ENCODE data around the gene UBXN1.
"Not testable (repeated sequence)": the region's sequence is repeated elsewhere in the genome, so short reads cannot be mapped to it uniquely, and the experiment has no call there.

UBXN1 gene

GRCh38 chr11:62677156-62677555 lies 1.7 kb downstream of the UBXN1 start:
- Histone ChIP-seq H3F3A (ENCODE audit: insufficient read depth) (peaks cover 26% of the 10 kb centered on the region), H3K4me2 (ENCODE audit: low read depth, low read length, poor library complexity, severe bottlenecking) (peak overlapping the region; percentile 64)

GRCh38 chr11:62676698-62677097 lies 2.2 kb downstream of the UBXN1 start:
- H3F3A ChIP-seq (ENCODE audit: insufficient read depth), result peaks cover 26% of the 10 kb centered on the region
- H3K27me3 ChIP-seq (ENCODE audit: low read length), result no peaks in the 10 kb centered on the region
- H3K9ac ChIP-seq (ENCODE audit: low read length), result no peak overlapping the region
- peaks cover 33% of the 10 kb centered on the region; the same call in 1 of the 2 replicates for H3K79me2 ChIP-seq (ENCODE audit: insufficient read depth, low read length)
- no peaks in the 10 kb centered on the region for H4K20me1 ChIP-seq (ENCODE audit: low read depth, low read length)
- no peaks in the 10 kb centered on the region for H3K36me3 ChIP-seq (ENCODE audit: low read length)
- no peaks in the 10 kb centered on the region for H3K9me3 ChIP-seq (ENCODE audit: insufficient read depth, low read length)
- H2AFZ ChIP-seq (ENCODE audit: low read depth, low read length, severe bottlenecking), result no peak overlapping the region
- H3K4me3 ChIP-seq (ENCODE audit: insufficient read depth, low read length, poor library complexity, severe bottlenecking), result no peak overlapping the region
- TF ChIP-seq CTCF (IDR thresholded peaks at IDR 0.05; ENCODE audit: insufficient read depth, low read length, poor library complexity, severe bottlenecking) (no peak), EZH2phosphoT487 (conservative IDR thresholded peaks at IDR 0.05; ENCODE audit: low read length) (no peak)
- no peak overlapping the region for H3K27ac ChIP-seq (ENCODE audit: low read depth, low read length)
- H3K9me2 ChIP-seq (replicated peaks; ENCODE audit: insufficient read depth, low read length), result no peaks in the 10 kb centered on the region
- no peak overlapping the region for H3K4me2 ChIP-seq (ENCODE audit: low read depth, low read length, poor library complexity, severe bottlenecking)

More at GRCh38 chr11:62677156-62677555, 1.7 kb downstream of the UBXN1 start:
- Histone ChIP-seq H3K36me3 (ENCODE audit: low read length) (no peaks in the 10 kb centered on the region), H3K79me2 (ENCODE audit: insufficient read depth, low read length) (peaks cover 32% of the 10 kb centered on the region; the same call in 1 of the 2 replicates), H3K9me2 (replicated peaks; ENCODE audit: insufficient read depth, low read length) (no peaks in the 10 kb centered on the region), H3K4me3 (ENCODE audit: insufficient read depth, low read length, poor library complexity, severe bottlenecking) (no peak overlapping the region), H3K9me3 (ENCODE audit: insufficient read depth, low read length) (no peaks in the 10 kb centered on the region), H3K27me3 (ENCODE audit: low read length) (no peaks in the 10 kb centered on the region), H3K27ac (ENCODE audit: low read depth, low read length) (no peak overlapping the region), H3K9ac (ENCODE audit: low read length) (no peak overlapping the region), H4K20me1 (ENCODE audit: low read depth, low read length) (no peaks in the 10 kb centered on the region), H2AFZ (ENCODE audit: low read depth, low read length, severe bottlenecking) (no peak overlapping the region)
- TF ChIP-seq EZH2phosphoT487 (conservative IDR thresholded peaks at IDR 0.05; ENCODE audit: low read length) (no peak), CTCF (IDR thresholded peaks at IDR 0.05; ENCODE audit: insufficient read depth, low read length, poor library complexity, severe bottlenecking) (no peak)

- not testable (repeated sequence) for H3K4me3 ChIP-seq (ENCODE audit: insufficient read depth, low read length, poor library complexity, severe bottlenecking); H3K27me3 ChIP-seq (ENCODE audit: low read length); H3K36me3 ChIP-seq (ENCODE audit: low read length); H2AFZ ChIP-seq (ENCODE audit: low read depth, low read length, severe bottlenecking); H3K4me2 ChIP-seq (ENCODE audit: low read depth, low read length, poor library complexity, severe bottlenecking); H3K9ac ChIP-seq (ENCODE audit: low read length); H4K20me1 ChIP-seq (ENCODE audit: low read depth, low read length); H3K27ac ChIP-seq (ENCODE audit: low read depth, low read length); H3K9me2 ChIP-seq (replicated peaks; ENCODE audit: insufficient read depth, low read length); H3K9me3 ChIP-seq (ENCODE audit: insufficient read depth, low read length)
- peaks cover 45% of the 10 kb centered on the region for H3K79me2 ChIP-seq (ENCODE audit: insufficient read depth, low read length)
- peaks cover 18% of the 10 kb centered on the region for H3F3A ChIP-seq (ENCODE audit: insufficient read depth)
Observed at GRCh38 chr11:62675415-62675814, 3.5 kb downstream of the UBXN1 start.

- Histone ChIP-seq H3K27ac (ENCODE audit: low read depth, low read length) (no peak overlapping the region; the same call in 1 of the 2 replicates), H4K20me1 (ENCODE audit: low read depth, low read length) (no peaks in the 10 kb centered on the region), H3K9me2 (replicated peaks; ENCODE audit: insufficient read depth, low read length) (no peaks in the 10 kb centered on the region), H2AFZ (ENCODE audit: low read depth, low read length, severe bottlenecking) (no peak overlapping the region), H3K36me3 (ENCODE audit: low read length) (no peaks in the 10 kb centered on the region), H3F3A (ENCODE audit: insufficient read depth) (peaks cover 39% of the 10 kb centered on the region), H3K79me2 (ENCODE audit: insufficient read depth, low read length) (peaks cover 38% of the 10 kb centered on the region), H3K4me3 (ENCODE audit: insufficient read depth, low read length, poor library complexity, severe bottlenecking) (no peak overlapping the region), H3K4me2 (ENCODE audit: low read depth, low read length, poor library complexity, severe bottlenecking) (peak overlapping the region; percentile 91), H3K27me3 (ENCODE audit: low read length) (no peaks in the 10 kb centered on the region), H3K9ac (ENCODE audit: low read length) (peak overlapping the region; percentile 81), H3K9me3 (ENCODE audit: insufficient read depth, low read length) (no peaks in the 10 kb centered on the region)
- no peak for TF ChIP-seq CTCF (IDR thresholded peaks at IDR 0.05; ENCODE audit: insufficient read depth, low read length, poor library complexity, severe bottlenecking)
- no peak for TF ChIP-seq EZH2phosphoT487 (conservative IDR thresholded peaks at IDR 0.05; ENCODE audit: low read length)
Observed at GRCh38 chr11:62673196-62673525, 5.7 kb downstream of the UBXN1 start.
